OCI-LY7 (cell line): ENCODE measurements around the gene SEL1L2. TPM values are rescaled to one million over a fixed set of nuclear protein-coding genes. Genes with fewer than 3 reads are reported as not detected.

Experiments used
- BruUV-seq: library from RNA; stranded (reverse); fragments of 400-500 nt; replicated peaks from 2 replicates; lab custom pipeline; 2021; lab: Mats Ljungman, UMichigan
- CTCF ChIA-PET: fragments of 300-600 bp; sonication (Branson Sonifier 250); formaldehyde crosslinking; loops from one replicate; lab custom pipeline; 2022; ENCODE audit warnings: antibody characterized with exemption; ENCODE audit not compliant: unreplicated experiment; lab: Charles Lee
- POLR2A ChIA-PET: fragments of 300-600 bp; sonication (Branson Sonifier 250); formaldehyde crosslinking; loops from one replicate; lab custom pipeline; 2022; ENCODE audit warnings: antibody characterized with exemption; lab: Charles Lee
- DNase-seq: peaks from one replicate; pipeline ENCODE4 v3.0.0-alpha.2; 2015; ENCODE audit warnings: low spot score
- H2AFZ ChIP-seq: fragments of 200-600 bp; sonication (generic), shearing (Covaris generic); 2 replicates; pipeline ENCODE4 v1.6.1; 2014; ENCODE audit warnings: mild to moderate bottlenecking, antibody characterized with exemption, low read length, moderate library complexity
- H3K27ac ChIP-seq: fragments of 200-600 bp; sonication (generic); 2 replicates; pipeline ENCODE4 v1.5.1; 2014; ENCODE audit warnings: mixed run types, low read depth, mild to moderate bottlenecking, moderate library complexity, low read length, inconsistent platforms; ENCODE audit not compliant: poor library complexity, severe bottlenecking
- H3K36me3 ChIP-seq: fragments of 200-600 bp; sonication (generic); 2 replicates; pipeline ENCODE4 v1.6.1; 2014; ENCODE audit warnings: mild to moderate bottlenecking, antibody characterized with exemption, low read length, moderate library complexity, mixed read lengths; ENCODE audit not compliant: insufficient read depth
- H3K4me1 ChIP-seq: fragments of 200-600 bp; sonication (generic); 2 replicates; pipeline ENCODE4 v1.5.1; 2014; ENCODE audit warnings: mild to moderate bottlenecking, low read length; ENCODE audit not compliant: insufficient read depth, poor library complexity, severe bottlenecking
- H3K4me2 ChIP-seq: fragments of 200-600 bp; sonication (generic); 2 replicates; pipeline ENCODE4 v1.6.1; 2014; ENCODE audit warnings: mild to moderate bottlenecking, low read length
- H3K4me3 ChIP-seq: fragments of 200-600 bp; sonication (generic); 2 replicates; pipeline ENCODE4 v1.5.1; 2014; ENCODE audit warnings: mild to moderate bottlenecking, low read depth, low read length; ENCODE audit not compliant: poor library complexity, severe bottlenecking
- H3K79me2 ChIP-seq: fragments of 200-600 bp; sonication (generic); 2 replicates; pipeline ENCODE4 v1.6.1; 2016; ENCODE audit warnings: low read depth, mild to moderate bottlenecking, low read length, moderate library complexity, mixed read lengths; ENCODE audit not compliant: insufficient read depth
- H3K9me2 ChIP-seq: fragments of 200-600 bp; sonication (generic); 2 replicates; pipeline ENCODE4 v1.6.1; 2016; ENCODE audit warnings: mild to moderate bottlenecking, low read length, mixed read lengths; ENCODE audit not compliant: insufficient read depth
- H3K9me3 ChIP-seq: fragments of 200-600 bp; sonication (generic); 2 replicates; pipeline ENCODE4 v1.6.1; 2014; ENCODE audit warnings: mild to moderate bottlenecking, mixed run types, low read length, mixed read lengths
- H4K20me1 ChIP-seq: fragments of 200-600 bp; sonication (generic); 2 replicates; pipeline ENCODE4 v1.6.1; 2014; ENCODE audit warnings: mild to moderate bottlenecking, antibody characterized with exemption, low read length, moderate library complexity, mixed read lengths; ENCODE audit not compliant: insufficient read depth
- CTCF ChIP-seq: fragments of 200-600 bp; sonication (generic); conservative IDR thresholded peaks from 2 replicates; pipeline ENCODE4 v1.5.1; 2014; ENCODE audit warnings: mild to moderate bottlenecking, antibody characterized with exemption, low read length, moderate library complexity, mixed read lengths
- EZH2phosphoT487 ChIP-seq: fragments of 200-600 bp; sonication (generic); IDR thresholded peaks from 2 replicates; pipeline ENCODE4 v1.6.1; 2018; ENCODE audit warnings: low read depth, borderline replicate concordance, mild to moderate bottlenecking, mixed run types, antibody characterized with exemption, low read length, moderate library complexity, mixed read lengths
- intact Hi-C: fragments of 100-400 bp; cut with micrococcal nuclease; formaldehyde crosslinking; loops from one replicate; pipeline ENCODE4 v1.10.0; 2022; ENCODE audit not compliant: unreplicated experiment
- total RNA-seq, 2 experiments: library from RNA; depleted of rRNA in 1 of 2; stranded (reverse); fragments of >200 nt in 1 of 2; shearing (Covaris generic) in 1 of 2; gene quantifications; 2 replicates each; pipeline ENCODE4 v1.2.3, GENCODE V29; 2014 to 2022

Gene SEL1L2
- total RNA-seq, 2 experiments from 2014 or later, result not detected

GRCh38 chr20:13863244-13863643 is 127.2 kb downstream of the SEL1L2 start:
- ChIA-PET POLR2A (no interaction called here), CTCF (interaction anchor here (1.1 kb wide), 1 partner anchor 10 kb away, joined by 3 read pairs; no protein-coding TSS in a partner anchor)
- Histone ChIP-seq H3K4me2 (no peak overlapping the region), H3K9me3 (no peaks in the 10 kb centered on the region), H4K20me1 (no peaks in the 10 kb centered on the region), H3K4me1 (no peaks in the 10 kb centered on the region), H3K36me3 (no peaks in the 10 kb centered on the region), H3K79me2 (no peaks in the 10 kb centered on the region), H3K9me2 (no peaks in the 10 kb centered on the region), H2AFZ (no peak overlapping the region), H3K4me3 (no peak overlapping the region), H3K27ac (no peak overlapping the region)
- DNase-seq, result no peak
- intact Hi-C loops, result no loop called here
- BruUV-seq, result no TSS peak
- TF ChIP-seq EZH2phosphoT487, result no peak
- no peak for TF ChIP-seq CTCF

- ChIA-PET CTCF (no interaction called here), POLR2A (no interaction called here)
- no peak for DNase-seq
- Histone ChIP-seq H3K36me3 (no peaks in the 10 kb centered on the region), H3K4me3 (no peak overlapping the region), H3K4me1 (no peaks in the 10 kb centered on the region), H4K20me1 (no peaks in the 10 kb centered on the region), H2AFZ (no peak overlapping the region), H3K79me2 (no peaks in the 10 kb centered on the region), H3K4me2 (no peak overlapping the region), H3K9me2 (no peaks in the 10 kb centered on the region), H3K9me3 (no peaks in the 10 kb centered on the region), H3K27ac (no peak overlapping the region)
- TF ChIP-seq CTCF, result no peak
- TF ChIP-seq EZH2phosphoT487, result no peak
- intact Hi-C loops, result no loop called here
- no TSS peak for BruUV-seq
These were observed 128.2 kb downstream of the SEL1L2 start for GRCh38 chr20:13862245-13862644.

- H3K79me2 ChIP-seq, result no peaks in the 10 kb centered on the region
- CTCF ChIA-PET, result no interaction called here
- H3K4me2 ChIP-seq, result no peak overlapping the region
- DNase-seq, result no peak
- H4K20me1 ChIP-seq, result no peaks in the 10 kb centered on the region
- H2AFZ ChIP-seq, result no peak overlapping the region
- H3K9me3 ChIP-seq, result no peaks in the 10 kb centered on the region
- no peak overlapping the region for H3K4me3 ChIP-seq
- intact Hi-C loops, result no loop called here
- no peaks in the 10 kb centered on the region for H3K4me1 ChIP-seq
- POLR2A ChIA-PET, result interaction anchor here (0.5 kb wide), 1 partner anchor 10 kb away, joined by 3 read pairs; no protein-coding TSS in a partner anchor
- no peaks in the 10 kb centered on the region for H3K9me2 ChIP-seq
- TF ChIP-seq EZH2phosphoT487, result no peak
- TF ChIP-seq CTCF, result no peak
- H3K36me3 ChIP-seq, result no peaks in the 10 kb centered on the region
- no peak overlapping the region for H3K27ac ChIP-seq
- no TSS peak for BruUV-seq
These were observed 131.5 kb downstream of the SEL1L2 start for GRCh38 chr20:13858871-13859270.
